ENCODE results near the gene ENPP1. TPM values are rescaled to one million over a fixed set of nuclear protein-coding genes. Genes with fewer than 3 reads are reported as not detected.

Gene ENPP1
- total RNA-seq, 2 donors from 2014 or later, result 17.8 to 18.9 TPM

DNA sequence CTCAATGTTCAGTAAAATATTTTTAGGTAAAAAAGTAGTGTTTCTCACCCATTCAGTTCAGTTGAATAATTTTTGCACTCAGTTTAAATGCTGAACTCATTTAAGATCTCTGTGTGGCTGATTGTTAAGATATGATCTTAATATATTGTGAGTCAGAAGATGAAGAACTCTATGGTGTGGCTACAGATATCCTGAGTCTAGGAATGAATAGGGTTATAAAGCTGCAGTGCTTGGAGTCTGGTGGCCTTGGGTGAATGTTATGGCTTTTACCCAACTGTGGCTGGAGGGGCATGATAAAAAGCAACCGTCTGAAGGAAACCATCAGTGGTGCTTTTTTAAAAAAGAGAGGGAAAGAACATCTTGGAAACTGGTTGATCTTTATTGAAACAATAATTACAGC lies 77.4 kb downstream of the ENPP1 start:
- TF ChIP-seq, protein P1, sequence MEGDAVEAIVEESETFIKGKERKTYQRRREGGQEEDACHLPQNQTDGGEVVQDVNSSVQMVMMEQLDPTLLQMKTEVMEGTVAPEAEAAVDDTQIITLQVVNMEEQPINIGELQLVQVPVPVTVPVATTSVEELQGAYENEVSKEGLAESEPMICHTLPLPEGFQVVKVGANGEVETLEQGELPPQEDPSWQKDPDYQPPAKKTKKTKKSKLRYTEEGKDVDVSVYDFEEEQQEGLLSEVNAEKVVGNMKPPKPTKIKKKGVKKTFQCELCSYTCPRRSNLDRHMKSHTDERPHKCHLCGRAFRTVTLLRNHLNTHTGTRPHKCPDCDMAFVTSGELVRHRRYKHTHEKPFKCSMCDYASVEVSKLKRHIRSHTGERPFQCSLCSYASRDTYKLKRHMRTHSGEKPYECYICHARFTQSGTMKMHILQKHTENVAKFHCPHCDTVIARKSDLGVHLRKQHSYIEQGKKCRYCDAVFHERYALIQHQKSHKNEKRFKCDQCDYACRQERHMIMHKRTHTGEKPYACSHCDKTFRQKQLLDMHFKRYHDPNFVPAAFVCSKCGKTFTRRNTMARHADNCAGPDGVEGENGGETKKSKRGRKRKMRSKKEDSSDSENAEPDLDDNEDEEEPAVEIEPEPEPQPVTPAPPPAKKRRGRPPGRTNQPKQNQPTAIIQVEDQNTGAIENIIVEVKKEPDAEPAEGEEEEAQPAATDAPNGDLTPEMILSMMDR (IDR thresholded peaks at IDR 0.05), result no peak
- TF ChIP-seq POLR2AphosphoS5 (IDR thresholded peaks at IDR 0.05) (no peak), POLR2A (IDR thresholded peaks at IDR 0.05) (no peak)
- Histone ChIP-seq H3K9me3 (no peaks in the 10 kb centered on the region), H3K27me3 (replicated peaks; ENCODE audit: insufficient read depth) (no peaks in the 10 kb centered on the region), H3K4me3 (no peak overlapping the region), H3K27ac (no peak overlapping the region), H3K4me1 (replicated peaks) (no peaks in the 10 kb centered on the region), H3K36me3 (no peaks in the 10 kb centered on the region)
- intact Hi-C loops (cut with DNase I), result no loop called here
- 44% methylated on average over 1 of the region's 1 CpG for WGBS
- DNase-seq (ENCODE audit: low spot score), result no peak

DNA sequence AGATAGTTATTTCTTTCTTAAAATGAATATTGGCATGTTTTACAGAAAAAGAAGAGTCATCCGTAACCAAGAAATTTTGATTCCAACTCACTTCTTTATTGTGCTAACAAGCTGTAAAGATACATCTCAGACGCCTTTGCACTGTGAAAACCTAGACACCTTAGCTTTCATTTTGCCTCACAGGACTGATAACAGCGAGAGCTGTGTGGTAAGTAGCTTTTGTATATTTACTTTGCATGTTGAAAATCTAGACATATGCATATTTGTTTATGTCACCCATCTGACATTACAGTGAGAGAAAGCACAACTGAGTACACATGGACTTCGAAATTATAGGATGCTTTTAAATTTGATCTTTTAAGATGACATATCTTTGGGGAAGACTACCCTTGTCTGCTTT lies 78.7 kb downstream of the ENPP1 start:
- Histone ChIP-seq H3K36me3 (no peaks in the 10 kb centered on the region), H3K9me3 (no peaks in the 10 kb centered on the region), H3K4me1 (replicated peaks) (no peaks in the 10 kb centered on the region), H3K27ac (no peak overlapping the region), H3K27me3 (replicated peaks; ENCODE audit: insufficient read depth) (no peaks in the 10 kb centered on the region), H3K4me3 (no peak overlapping the region)
- TF ChIP-seq, protein P1 (IDR thresholded peaks at IDR 0.05), result no peak
- TF ChIP-seq POLR2A (IDR thresholded peaks at IDR 0.05), result no peak
- no peak for TF ChIP-seq POLR2AphosphoS5 (IDR thresholded peaks at IDR 0.05)
- no peak for DNase-seq (ENCODE audit: low spot score)
- 71% methylated on average over 4 of the region's 4 CpGs for WGBS
- intact Hi-C loops (cut with DNase I), result no loop called here

DNA sequence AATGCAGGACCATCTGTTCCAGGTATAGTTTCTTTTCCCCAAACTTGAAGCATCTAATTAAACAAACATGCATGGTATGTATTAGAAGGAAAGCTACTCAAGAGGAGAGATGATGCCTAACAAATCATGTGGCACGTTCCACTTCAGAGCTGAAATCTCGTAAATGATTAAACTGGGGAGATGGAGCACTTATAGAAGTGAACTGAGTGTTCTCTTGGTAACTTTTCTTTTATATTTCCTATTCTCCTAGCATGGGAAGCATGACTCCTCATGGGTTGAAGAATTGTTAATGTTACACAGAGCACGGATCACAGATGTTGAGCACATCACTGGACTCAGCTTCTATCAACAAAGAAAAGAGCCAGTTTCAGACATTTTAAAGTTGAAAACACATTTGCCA lies 82.3 kb downstream of the ENPP1 start:
- no peak for TF ChIP-seq POLR2AphosphoS5 (IDR thresholded peaks at IDR 0.05)
- TF ChIP-seq, protein P1 (IDR thresholded peaks at IDR 0.05), result no peak
- no peak for TF ChIP-seq POLR2A (IDR thresholded peaks at IDR 0.05)
- 84% methylated on average over 3 of the region's 3 CpGs for WGBS
- Histone ChIP-seq H3K4me3 (no peak overlapping the region), H3K27ac (no peak overlapping the region), H3K9me3 (no peaks in the 10 kb centered on the region), H3K36me3 (no peaks in the 10 kb centered on the region), H3K4me1 (replicated peaks) (no peaks in the 10 kb centered on the region), H3K27me3 (replicated peaks; ENCODE audit: insufficient read depth) (no peaks in the 10 kb centered on the region)
- intact Hi-C loops (cut with DNase I), result no loop called here
- no peak for DNase-seq (ENCODE audit: low spot score)

DNA sequence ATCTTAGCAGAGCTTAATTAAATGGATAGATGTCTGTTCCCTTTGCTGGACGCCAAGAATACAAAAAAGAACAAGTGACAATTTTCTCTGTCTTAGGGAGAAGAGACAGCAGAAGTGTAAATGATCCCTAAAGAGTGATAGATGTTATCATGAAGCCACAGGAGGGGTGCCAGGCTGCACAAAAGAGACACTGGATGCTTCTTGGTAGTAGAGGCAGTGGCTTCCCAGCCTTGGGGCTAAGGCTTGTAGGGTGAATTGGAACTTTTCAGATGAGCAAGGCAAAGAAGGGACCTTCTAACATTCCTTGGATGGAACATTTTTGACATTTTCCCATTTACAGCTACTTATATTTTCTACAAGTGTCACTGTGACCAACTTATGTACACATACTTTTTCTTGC lies 85.4 kb downstream of the ENPP1 start:
- Histone ChIP-seq H3K4me3 (no peak overlapping the region), H3K9me3 (no peaks in the 10 kb centered on the region), H3K27ac (no peak overlapping the region), H3K27me3 (replicated peaks; ENCODE audit: insufficient read depth) (no peaks in the 10 kb centered on the region), H3K4me1 (replicated peaks) (no peaks in the 10 kb centered on the region), H3K36me3 (no peaks in the 10 kb centered on the region)
- DNase-seq (ENCODE audit: low spot score), result no peak
- 71% methylated on average over 1 of the region's 1 CpG for WGBS
- TF ChIP-seq POLR2A (IDR thresholded peaks at IDR 0.05) (no peak), POLR2AphosphoS5 (IDR thresholded peaks at IDR 0.05) (no peak)
- TF ChIP-seq, protein P1 (IDR thresholded peaks at IDR 0.05), result no peak
- intact Hi-C loops (cut with DNase I), result no loop called here

DNA sequence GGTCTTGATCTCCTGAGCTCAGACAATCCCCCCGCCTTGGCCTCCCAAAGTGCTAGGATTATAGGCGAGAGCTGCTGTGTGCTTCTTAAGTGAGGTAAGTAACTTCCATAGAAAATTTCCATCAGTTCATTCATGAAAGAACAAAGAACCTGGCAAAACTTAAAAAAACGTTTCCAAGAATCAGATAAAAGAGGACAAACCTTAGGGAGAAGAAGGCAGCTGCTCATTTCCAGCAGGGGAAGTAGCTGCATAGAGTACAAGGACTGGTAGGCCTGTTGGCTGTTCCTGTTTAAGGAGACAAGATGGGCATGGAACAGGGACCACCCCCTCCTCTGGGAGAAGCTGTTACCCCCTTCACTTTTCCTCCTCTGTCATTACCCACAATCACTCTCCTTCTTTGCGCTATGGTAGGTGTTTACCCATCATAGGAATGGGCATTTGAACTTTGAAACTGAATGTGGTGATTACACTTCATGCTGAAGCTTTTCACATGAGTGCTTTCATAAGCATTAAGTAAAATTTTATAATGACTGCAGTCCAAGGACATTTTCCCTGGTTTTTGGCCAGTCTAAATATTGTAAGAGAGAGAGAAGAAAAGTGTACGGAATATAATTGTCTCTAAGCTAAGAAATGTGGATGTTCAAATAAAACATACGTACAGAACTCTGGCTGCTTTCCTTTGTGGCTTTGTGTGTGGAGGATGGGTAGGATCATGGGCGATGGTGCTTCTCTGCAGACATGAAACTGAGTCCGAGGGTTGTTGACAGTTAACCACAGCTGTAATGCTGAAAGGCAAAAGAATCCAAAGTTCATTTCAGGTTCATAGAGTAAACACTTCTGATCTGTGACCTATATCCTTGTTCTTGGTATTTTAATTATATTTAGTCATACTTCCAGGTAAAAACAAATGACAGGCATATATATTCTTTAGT lies 86.9 kb downstream of the ENPP1 start:
- WGBS, result 54% methylated on average over 8 of the region's 8 CpGs
- no peaks in the 10 kb centered on the region for H3K27me3 ChIP-seq (replicated peaks; ENCODE audit: insufficient read depth)
- no peak for TF ChIP-seq POLR2AphosphoS5 (IDR thresholded peaks at IDR 0.05)

More for the DNA sequence above, 86.9 kb downstream of the ENPP1 start:
- no peaks in the 10 kb centered on the region for H3K36me3 ChIP-seq
- H3K27ac ChIP-seq, result no peak overlapping the region
- no peaks in the 10 kb centered on the region for H3K4me1 ChIP-seq (replicated peaks)
- H3K9me3 ChIP-seq, result no peaks in the 10 kb centered on the region
- no peak for DNase-seq (ENCODE audit: low spot score)
- H3K4me3 ChIP-seq, result no peak overlapping the region
- intact Hi-C loops (cut with DNase I), result no loop called here
